HCT116 (cell line): ENCODE results near the gene LACC1. TPM values are rescaled to one million over a fixed set of nuclear protein-coding genes. Genes with fewer than 3 reads are reported as not detected.

Source experiments
- ATAC-seq: fragments of 200-7000 bp; cut with Tn5 transposase; 2 replicates; pipeline ENCODE4 v1.9.1; 2020; ENCODE audit warnings: mild to moderate bottlenecking, moderate library complexity
- BruUV-seq: library from RNA; stranded (reverse); fragments of 400-500 nt; replicated peaks from 2 replicates; lab custom pipeline; 2021; lab: Mats Ljungman, UMichigan
- CTCF ChIA-PET: fragments of 300-600 bp; sonication (Branson Sonifier 250); formaldehyde crosslinking; loops from one replicate; lab custom pipeline; 2021; ENCODE audit warnings: antibody characterized with exemption; lab: Charles Lee
- POLR2A ChIA-PET: fragments of 300-600, 350-600 bp; sonication (Branson Sonifier 250); formaldehyde crosslinking; loops from one replicate; lab custom pipeline; 2021; ENCODE audit warnings: antibody characterized with exemption; lab: Charles Lee
- RAD21 ChIA-PET, 2 experiments: fragments of 300-600 bp; sonication (Branson Sonifier 250); formaldehyde crosslinking; loops; one replicate each; lab custom pipeline; 2023; ENCODE audit warnings: low total read pairs in 2 of 2; ENCODE audit not compliant: uncharacterized antibody in 2 of 2, unreplicated experiment in 2 of 2, low non-redundant PET in 1 of 2; lab: Charles Lee
- DNase-seq: peaks from one replicate; pipeline ENCODE4 v3.0.0-alpha.2; 2010; ENCODE audit warnings: low read depth, low spot score
- H2AFZ ChIP-seq: fragments of 200-600 bp; shearing (Covaris generic), sonication (generic); 2 replicates; pipeline ENCODE4 v1.6.1; 2017; ENCODE audit warnings: low read depth, mixed run types, mixed read lengths, antibody characterized with exemption, low read length; ENCODE audit not compliant: poor library complexity, severe bottlenecking
- H3K27ac ChIP-seq: 2 replicates; pipeline ENCODE4 v1.5.1; 2012; ENCODE audit warnings: low read depth, low read length
- H3K27me3 ChIP-seq: fragments of 200-600 bp; sonication (generic); 2 replicates; pipeline ENCODE4 v1.6.1; 2016; ENCODE audit warnings: mixed run types, low read length, mixed read lengths; ENCODE audit not compliant: insufficient read depth
- H3K36me3 ChIP-seq, 2 experiments: fragments of 200-500 bp in 1 of 2; fragments of 200-600 bp in 1 of 2; sonication (Bioruptor generic) in 1 of 2; sonication (generic) in 1 of 2; 2 replicates each; pipeline versions ENCODE4 v1.5.1 to v1.6.1; 2014 to 2016; ENCODE audit warnings: low read length in 2 of 2, inconsistent platforms in 1 of 2, mixed read lengths in 1 of 2, mixed run types in 1 of 2; ENCODE audit not compliant: insufficient read depth in 2 of 2, control insufficient read depth in 1 of 2
- H3K4me1 ChIP-seq, 2 experiments: fragments of 200-600 bp in 1 of 2; sonication (generic) in 1 of 2; 2 replicates each; pipeline versions ENCODE4 v1.5.1 to v1.6.1; 2012 to 2017; ENCODE audit warnings: low read length in 2 of 2, inconsistent platforms in 1 of 2, mild to moderate bottlenecking in 1 of 2, mixed read lengths in 1 of 2, mixed run types in 1 of 2, moderate library complexity in 1 of 2; ENCODE audit not compliant: insufficient read depth in 2 of 2, control insufficient read depth in 1 of 2
- H3K4me2 ChIP-seq: fragments of 200-600 bp; sonication (generic); 2 replicates; pipeline ENCODE4 v1.6.1; 2017; ENCODE audit warnings: mixed run types, low read length, mixed read lengths
- H3K4me3 ChIP-seq, 2 experiments: fragments of 200-600 bp in 1 of 2; sonication (generic) in 1 of 2; replicated peaks in 1 of 2; 2 replicates each; pipeline ENCODE4 v1.5.1; 2011 to 2016; ENCODE audit warnings: low read length in 2 of 2, control low read depth in 1 of 2, low read depth in 1 of 2, mild to moderate bottlenecking in 1 of 2, mixed read lengths in 1 of 2, mixed run types in 1 of 2
- H3K79me2 ChIP-seq: fragments of 200-600 bp; sonication (generic); 2 replicates; pipeline ENCODE4 v1.6.1; 2017; ENCODE audit warnings: mild to moderate bottlenecking, mixed run types, low read length, moderate library complexity, mixed read lengths; ENCODE audit not compliant: insufficient read depth
- H3K9ac ChIP-seq: fragments of 200-600 bp; sonication (generic); 2 replicates; pipeline ENCODE4 v1.6.1; 2016; ENCODE audit warnings: low read length, mixed read lengths
- H3K9me2 ChIP-seq: fragments of 200-600 bp; sonication (generic), shearing (Covaris generic); 2 replicates; pipeline ENCODE4 v1.6.1; 2017; ENCODE audit warnings: mixed run types, mild to moderate bottlenecking, moderate library complexity; ENCODE audit not compliant: insufficient read depth
- H3K9me3 ChIP-seq, 2 experiments: fragments of 200-500 bp in 1 of 2; fragments of 200-600 bp in 1 of 2; sonication (Bioruptor generic) in 1 of 2; sonication (generic) in 1 of 2; 2 replicates each; pipeline ENCODE4 v1.6.1; 2014 to 2017; ENCODE audit warnings: low read length in 2 of 2, mixed read lengths in 2 of 2, inconsistent platforms in 1 of 2, low read depth in 1 of 2, mild to moderate bottlenecking in 1 of 2, mixed run types in 1 of 2, moderate library complexity in 1 of 2; ENCODE audit not compliant: control insufficient read depth in 1 of 2, insufficient read depth in 1 of 2
- H4K20me1 ChIP-seq: fragments of 200-600 bp; sonication (generic), shearing (Covaris generic); 2 replicates; pipeline ENCODE4 v1.6.1; 2017; ENCODE audit warnings: mixed run types, mild to moderate bottlenecking, moderate library complexity; ENCODE audit not compliant: insufficient read depth
- CEBPB ChIP-seq: IDR thresholded peaks from 2 replicates; pipeline ENCODE4 v1.6.1; 2012; ENCODE audit warnings: low read depth
- ELF1 ChIP-seq: IDR thresholded peaks from 2 replicates; pipeline ENCODE4 v1.6.1; 2012; ENCODE audit warnings: low read depth, borderline replicate concordance
- EZH2 ChIP-seq: fragments of 200-600 bp; sonication (generic); IDR thresholded peaks from 2 replicates; pipeline ENCODE4 v1.6.1; 2017; ENCODE audit warnings: antibody characterized with exemption, mixed run types
- EZH2phosphoT487 ChIP-seq: fragments of 200-600 bp; IDR thresholded peaks from 2 replicates; pipeline ENCODE4 v1.6.1; 2018; ENCODE audit warnings: antibody characterized with exemption, borderline replicate concordance
- FOSL1 ChIP-seq: IDR thresholded peaks from 2 replicates; pipeline ENCODE4 v1.6.1; 2012; ENCODE audit warnings: low read depth
- JUND ChIP-seq: IDR thresholded peaks from 2 replicates; pipeline ENCODE4 v1.6.1; 2012
- POLR2AphosphoS5 ChIP-seq: IDR thresholded peaks from 2 replicates; pipeline ENCODE4 v1.6.1; 2011; ENCODE audit warnings: mild to moderate bottlenecking, low read depth, low read length, moderate library complexity
- RAD21 ChIP-seq: IDR thresholded peaks from 2 replicates; pipeline ENCODE4 v1.6.1; 2012; ENCODE audit warnings: low read depth, mild to moderate bottlenecking
- SIN3A ChIP-seq: IDR thresholded peaks from 2 replicates; pipeline ENCODE4 v1.6.1; 2012; ENCODE audit warnings: low read depth
- YY1 ChIP-seq: IDR thresholded peaks from 2 replicates; pipeline ENCODE4 v1.6.1; 2011; ENCODE audit warnings: low read length, low read depth, moderate library complexity, mild to moderate bottlenecking; ENCODE audit not compliant: insufficient replicate concordance; ENCODE audit errors: extremely low read depth
- ZFX ChIP-seq: fragments of 450-650 bp; IDR thresholded peaks from 2 replicates; pipeline ENCODE4 v1.6.1; 2017
- ZNF274 ChIP-seq: fragments of 200-500 bp; sonication (Bioruptor generic); IDR thresholded peaks from 2 replicates; pipeline ENCODE4 v1.6.1; 2014; ENCODE audit warnings: mild to moderate bottlenecking, low read depth, low read length, inconsistent platforms
- intact Hi-C: fragments of 100-400 bp; cut with micrococcal nuclease; formaldehyde crosslinking; loops from 2 replicates; pipeline ENCODE4 v1.10.0; 2022
- total RNA-seq: library from RNA; stranded (reverse); gene quantifications from one replicate; pipeline ENCODE4 v1.2.1, GENCODE V29; 2021; ENCODE audit not compliant: unreplicated experiment
- TF ChIP-seq, protein P1 (sequence below): IDR thresholded peaks from 2 replicates; pipeline ENCODE4 v1.6.1; 2011; ENCODE audit warnings: mild to moderate bottlenecking, low read length, moderate library complexity; ENCODE audit not compliant: insufficient replicate concordance; ENCODE audit errors: extremely low read depth
- TF ChIP-seq, protein P2 (sequence below): IDR thresholded peaks from 2 replicates; pipeline ENCODE4 v1.6.1; 2012; ENCODE audit warnings: low read depth

LACC1 gene
- total RNA-seq, 1 experiment from 2014 or later = 2.6 TPM

DNA sequence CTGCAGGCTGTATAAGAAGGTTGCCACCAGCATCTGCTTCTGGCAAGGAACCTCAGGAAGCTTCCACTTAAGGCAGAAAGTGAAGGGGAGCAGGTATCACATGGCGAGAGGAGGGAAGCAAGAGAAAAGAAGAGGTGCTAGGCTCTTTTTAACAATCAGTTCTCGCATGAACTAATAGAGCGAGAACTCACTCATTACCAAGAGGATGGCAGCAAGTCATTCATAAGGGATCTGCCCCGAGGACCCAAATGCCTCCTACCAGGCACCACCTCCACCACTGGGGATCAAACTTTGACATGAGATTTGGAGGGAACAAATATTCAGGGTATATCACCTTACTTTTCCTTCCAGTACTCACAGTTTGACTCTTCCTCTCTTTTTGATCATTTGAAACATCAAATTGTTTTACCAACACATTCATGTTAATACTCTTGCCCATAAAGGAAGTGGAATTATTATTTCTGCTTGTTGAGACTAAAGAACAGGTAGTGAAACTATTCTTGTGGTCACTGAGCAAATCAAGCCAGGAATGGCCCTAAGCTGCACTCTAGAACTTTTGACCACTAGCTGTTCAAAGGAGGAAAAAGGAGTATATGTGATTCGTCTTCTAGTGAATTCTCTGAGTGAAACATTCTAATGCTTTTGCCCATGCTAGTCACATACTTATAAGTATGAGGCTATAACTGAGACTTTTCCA, 45.0 kb downstream of the LACC1 start:
- BruUV-seq = no TSS peak

More for the DNA sequence above, 45.0 kb downstream of the LACC1 start:
- RAD21 ChIA-PET = no interaction called here
- H3K4me1 ChIP-seq = no peaks in the 10 kb centered on the region
- H3K36me3 ChIP-seq = no peaks in the 10 kb centered on the region
- H3K9ac ChIP-seq = no peak overlapping the region
- H3K4me3 ChIP-seq = no peak overlapping the region
- no peak overlapping the region for H3K4me2 ChIP-seq
- no peaks in the 10 kb centered on the region for H3K27me3 ChIP-seq
- no peaks in the 10 kb centered on the region for H4K20me1 ChIP-seq
- ATAC-seq (no peak), DNase-seq (no peak)
- no peak overlapping the region for H3K27ac ChIP-seq
- no peak overlapping the region for H2AFZ ChIP-seq
- no peaks in the 10 kb centered on the region; the same call in 1 of the 2 replicates for H3K9me2 ChIP-seq
- POLR2A ChIA-PET = no interaction called here
- no peaks in the 10 kb centered on the region for H3K9me3 ChIP-seq
- no peak for TF ChIP-seq CEBPB
- no peak for TF ChIP-seq EZH2
- no peak for TF ChIP-seq EZH2phosphoT487
- TF ChIP-seq YY1 = no peak
- no peak for TF ChIP-seq JUND
- TF ChIP-seq, protein P1, sequence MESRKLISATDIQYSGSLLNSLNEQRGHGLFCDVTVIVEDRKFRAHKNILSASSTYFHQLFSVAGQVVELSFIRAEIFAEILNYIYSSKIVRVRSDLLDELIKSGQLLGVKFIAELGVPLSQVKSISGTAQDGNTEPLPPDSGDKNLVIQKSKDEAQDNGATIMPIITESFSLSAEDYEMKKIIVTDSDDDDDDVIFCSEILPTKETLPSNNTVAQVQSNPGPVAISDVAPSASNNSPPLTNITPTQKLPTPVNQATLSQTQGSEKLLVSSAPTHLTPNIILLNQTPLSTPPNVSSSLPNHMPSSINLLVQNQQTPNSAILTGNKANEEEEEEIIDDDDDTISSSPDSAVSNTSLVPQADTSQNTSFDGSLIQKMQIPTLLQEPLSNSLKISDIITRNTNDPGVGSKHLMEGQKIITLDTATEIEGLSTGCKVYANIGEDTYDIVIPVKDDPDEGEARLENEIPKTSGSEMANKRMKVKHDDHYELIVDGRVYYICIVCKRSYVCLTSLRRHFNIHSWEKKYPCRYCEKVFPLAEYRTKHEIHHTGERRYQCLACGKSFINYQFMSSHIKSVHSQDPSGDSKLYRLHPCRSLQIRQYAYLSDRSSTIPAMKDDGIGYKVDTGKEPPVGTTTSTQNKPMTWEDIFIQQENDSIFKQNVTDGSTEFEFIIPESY = no peak
- no peak for TF ChIP-seq ELF1
- no peak for TF ChIP-seq ZNF274
- TF ChIP-seq, protein P2, sequence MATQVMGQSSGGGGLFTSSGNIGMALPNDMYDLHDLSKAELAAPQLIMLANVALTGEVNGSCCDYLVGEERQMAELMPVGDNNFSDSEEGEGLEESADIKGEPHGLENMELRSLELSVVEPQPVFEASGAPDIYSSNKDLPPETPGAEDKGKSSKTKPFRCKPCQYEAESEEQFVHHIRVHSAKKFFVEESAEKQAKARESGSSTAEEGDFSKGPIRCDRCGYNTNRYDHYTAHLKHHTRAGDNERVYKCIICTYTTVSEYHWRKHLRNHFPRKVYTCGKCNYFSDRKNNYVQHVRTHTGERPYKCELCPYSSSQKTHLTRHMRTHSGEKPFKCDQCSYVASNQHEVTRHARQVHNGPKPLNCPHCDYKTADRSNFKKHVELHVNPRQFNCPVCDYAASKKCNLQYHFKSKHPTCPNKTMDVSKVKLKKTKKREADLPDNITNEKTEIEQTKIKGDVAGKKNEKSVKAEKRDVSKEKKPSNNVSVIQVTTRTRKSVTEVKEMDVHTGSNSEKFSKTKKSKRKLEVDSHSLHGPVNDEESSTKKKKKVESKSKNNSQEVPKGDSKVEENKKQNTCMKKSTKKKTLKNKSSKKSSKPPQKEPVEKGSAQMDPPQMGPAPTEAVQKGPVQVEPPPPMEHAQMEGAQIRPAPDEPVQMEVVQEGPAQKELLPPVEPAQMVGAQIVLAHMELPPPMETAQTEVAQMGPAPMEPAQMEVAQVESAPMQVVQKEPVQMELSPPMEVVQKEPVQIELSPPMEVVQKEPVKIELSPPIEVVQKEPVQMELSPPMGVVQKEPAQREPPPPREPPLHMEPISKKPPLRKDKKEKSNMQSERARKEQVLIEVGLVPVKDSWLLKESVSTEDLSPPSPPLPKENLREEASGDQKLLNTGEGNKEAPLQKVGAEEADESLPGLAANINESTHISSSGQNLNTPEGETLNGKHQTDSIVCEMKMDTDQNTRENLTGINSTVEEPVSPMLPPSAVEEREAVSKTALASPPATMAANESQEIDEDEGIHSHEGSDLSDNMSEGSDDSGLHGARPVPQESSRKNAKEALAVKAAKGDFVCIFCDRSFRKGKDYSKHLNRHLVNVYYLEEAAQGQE = no peak
- no peak for TF ChIP-seq POLR2AphosphoS5
- no peak for TF ChIP-seq SIN3A
- no peak for TF ChIP-seq ZFX
- no peak for TF ChIP-seq FOSL1
- TF ChIP-seq RAD21 = no peak
- intact Hi-C loops = no loop called here
- CTCF ChIA-PET = no interaction called here
- H3K79me2 ChIP-seq = no peaks in the 10 kb centered on the region
